Muscle layer of colon (tissue), 2 donors: ENCODE data around the gene SLC22A14.

Source experiments
- H3K27ac ChIP-seq: one replicate; pipeline ENCODE4 v1.7.0; 2013; ENCODE audit warnings: low read depth, mild to moderate bottlenecking, low read length, moderate library complexity
- H3K27me3 ChIP-seq, 2 donors: one replicate each; pipeline ENCODE4 v1.7.0; 2013; ENCODE audit warnings: low read length in 2 of 2, mild to moderate bottlenecking in 2 of 2; ENCODE audit not compliant: insufficient read depth in 2 of 2, control insufficient read depth in 1 of 2
- H3K36me3 ChIP-seq: one replicate; pipeline ENCODE4 v1.7.0; 2013; ENCODE audit warnings: mild to moderate bottlenecking, low read length; ENCODE audit not compliant: insufficient read depth
- H3K4me1 ChIP-seq: one replicate; pipeline ENCODE4 v1.7.0; 2013; ENCODE audit warnings: mild to moderate bottlenecking, low read length; ENCODE audit not compliant: insufficient read depth
- H3K4me3 ChIP-seq, 2 donors: one replicate each; pipeline ENCODE4 v1.7.0; 2013; ENCODE audit warnings: low read length in 2 of 2, low read depth in 1 of 2, mild to moderate bottlenecking in 1 of 2, moderate library complexity in 1 of 2
- H3K9ac ChIP-seq: one replicate; pipeline ENCODE4 v1.7.0; 2013; ENCODE audit warnings: low read length
- H3K9me3 ChIP-seq: one replicate; pipeline ENCODE4 v1.7.0; 2013; ENCODE audit warnings: mild to moderate bottlenecking, low read length
- donor health status: abdominal sarcoma.
- donor health status: Adenocarcinoma of cecum.

SLC22A14 gene

GRCh38 chr3:38297947-38298711 is 16.0 kb downstream of the SLC22A14 start:
- Histone ChIP-seq H3K36me3 (no peaks in the 10 kb centered on the region), H3K9me3 (no peaks in the 10 kb centered on the region), H3K27ac (no peak overlapping the region), H3K4me1 (no peaks in the 10 kb centered on the region), H3K9ac (no peak overlapping the region), H3K4me3 (no peak overlapping the region), H3K27me3 (no peaks in the 10 kb centered on the region)

- H3K4me1 ChIP-seq: no peaks in the 10 kb centered on the region
- H3K36me3 ChIP-seq: no peaks in the 10 kb centered on the region
- no peak overlapping the region for H3K27ac ChIP-seq
- H3K27me3 ChIP-seq: no peaks in the 10 kb centered on the region
- no peak overlapping the region for H3K9ac ChIP-seq
- H3K9me3 ChIP-seq: no peaks in the 10 kb centered on the region
- no peak overlapping the region for H3K4me3 ChIP-seq
Observed at GRCh38 chr3:38306941-38307340, 24.8 kb downstream of the SLC22A14 start.

GRCh38 chr3:38307599-38307998 is 25.5 kb downstream of the SLC22A14 start:
- no peak overlapping the region for H3K4me3 ChIP-seq
- no peak overlapping the region for H3K9ac ChIP-seq
- no peak overlapping the region for H3K27ac ChIP-seq
- no peaks in the 10 kb centered on the region for H3K4me1 ChIP-seq
- H3K9me3 ChIP-seq: no peaks in the 10 kb centered on the region
- no peaks in the 10 kb centered on the region for H3K36me3 ChIP-seq
- no peaks in the 10 kb centered on the region for H3K27me3 ChIP-seq

GRCh38 chr3:38308456-38308855 is 26.4 kb downstream of the SLC22A14 start:
- Histone ChIP-seq H3K36me3 (no peaks in the 10 kb centered on the region), H3K9ac (no peak overlapping the region), H3K27ac (no peak overlapping the region), H3K4me3 (no peak overlapping the region), H3K9me3 (no peaks in the 10 kb centered on the region), H3K27me3 (no peaks in the 10 kb centered on the region), H3K4me1 (no peaks in the 10 kb centered on the region)

GRCh38 chr3:38311476-38311875 is 29.4 kb downstream of the SLC22A14 start:
- H3K27me3 ChIP-seq: no peaks in the 10 kb centered on the region
- no peak overlapping the region for H3K9ac ChIP-seq
- H3K9me3 ChIP-seq: no peaks in the 10 kb centered on the region
- H3K27ac ChIP-seq: no peak overlapping the region
- no peak overlapping the region for H3K4me3 ChIP-seq
- H3K36me3 ChIP-seq: no peaks in the 10 kb centered on the region
- no peaks in the 10 kb centered on the region for H3K4me1 ChIP-seq

GRCh38 chr3:38311941-38312340 is 29.8 kb downstream of the SLC22A14 start:
- no peaks in the 10 kb centered on the region for H3K4me1 ChIP-seq
- H3K27me3 ChIP-seq: no peaks in the 10 kb centered on the region
- no peak overlapping the region for H3K4me3 ChIP-seq
- H3K36me3 ChIP-seq: no peaks in the 10 kb centered on the region
- H3K27ac ChIP-seq: no peak overlapping the region
- H3K9ac ChIP-seq: no peak overlapping the region
- no peaks in the 10 kb centered on the region for H3K9me3 ChIP-seq

- Histone ChIP-seq H3K9ac (no peak overlapping the region), H3K4me1 (no peaks in the 10 kb centered on the region), H3K9me3 (no peaks in the 10 kb centered on the region)
Observed at GRCh38 chr3:38312356-38312755, 30.3 kb downstream of the SLC22A14 start.

GRCh38 chr3:38313263-38313662 is 31.2 kb downstream of the SLC22A14 start:
- H3K4me1 ChIP-seq: no peaks in the 10 kb centered on the region
- H3K4me3 ChIP-seq: no peak overlapping the region
- no peak overlapping the region for H3K27ac ChIP-seq
- H3K9me3 ChIP-seq: no peaks in the 10 kb centered on the region
- H3K9ac ChIP-seq: no peak overlapping the region
- H3K36me3 ChIP-seq: no peaks in the 10 kb centered on the region
- no peaks in the 10 kb centered on the region for H3K27me3 ChIP-seq

More at GRCh38 chr3:38312356-38312755, 30.3 kb downstream of the SLC22A14 start:
- H3K4me3 ChIP-seq: no peak overlapping the region
- H3K27me3 ChIP-seq: no peaks in the 10 kb centered on the region
- H3K36me3 ChIP-seq: no peaks in the 10 kb centered on the region
- H3K27ac ChIP-seq: no peak overlapping the region

GRCh38 chr3:38313695-38314094 is 31.6 kb downstream of the SLC22A14 start:
- no peaks in the 10 kb centered on the region for H3K4me1 ChIP-seq

GRCh38 chr3:38314112-38314763 is 32.1 kb downstream of the SLC22A14 start:
- Histone ChIP-seq H3K9me3 (no peaks in the 10 kb centered on the region), H3K27me3 (no peaks in the 10 kb centered on the region), H3K36me3 (no peaks in the 10 kb centered on the region), H3K4me1 (no peaks in the 10 kb centered on the region), H3K4me3 (no peak overlapping the region), H3K27ac (no peak overlapping the region), H3K9ac (no peak overlapping the region)

More at GRCh38 chr3:38313695-38314094, 31.6 kb downstream of the SLC22A14 start:
- H3K4me3 ChIP-seq: no peak overlapping the region
- H3K9ac ChIP-seq: no peak overlapping the region
- H3K27ac ChIP-seq: no peak overlapping the region
- no peaks in the 10 kb centered on the region for H3K9me3 ChIP-seq
- no peaks in the 10 kb centered on the region for H3K27me3 ChIP-seq
- no peaks in the 10 kb centered on the region for H3K36me3 ChIP-seq

- Histone ChIP-seq H3K36me3 (no peaks in the 10 kb centered on the region), H3K27ac (no peak overlapping the region), H3K9me3 (no peaks in the 10 kb centered on the region), H3K4me3 (no peak overlapping the region), H3K27me3 (no peaks in the 10 kb centered on the region), H3K9ac (no peak overlapping the region), H3K4me1 (no peaks in the 10 kb centered on the region)
Observed at GRCh38 chr3:38314764-38315487, 32.8 kb downstream of the SLC22A14 start.
